Vagina (tissue), 2 donors: ENCODE results near the gene LDLRAD4. TPM values are rescaled to one million over a fixed set of nuclear protein-coding genes. Genes with fewer than 3 reads are reported as not detected.
A peak's percentile ranks its signal among the peaks of the same experiment; 100 is the strongest.

Experiments
- DNase-seq, 2 donors: peaks; one replicate each; pipeline ENCODE4 v3.0.0-alpha.2; 2017; ENCODE audit errors: extremely low spot score in 2 of 2
- H3K27ac ChIP-seq: fragments of 200-600 bp; sonication (generic); one replicate; pipeline ENCODE4 v1.5.1; 2019
- H3K27me3 ChIP-seq: fragments of 200-600 bp; sonication (generic); one replicate; pipeline ENCODE4 v1.5.1; 2019
- H3K36me3 ChIP-seq, 2 donors: fragments of 200-600 bp; sonication (generic); one replicate each; pipeline ENCODE4 v1.5.1; 2017 to 2019
- H3K4me1 ChIP-seq: fragments of 200-600 bp; sonication (generic); one replicate; pipeline ENCODE4 v1.5.1; 2019
- H3K4me3 ChIP-seq, 2 donors: fragments of 200-600 bp; sonication (generic); 1 replicate in 1 of 2; 2 replicates in 1 of 2; pipeline ENCODE4 v1.5.1; 2016 to 2019
- H3K9me3 ChIP-seq: fragments of 200-600 bp; sonication (generic); one replicate; pipeline ENCODE4 v1.5.1; 2019
- CTCF ChIP-seq, 3 experiments: fragments of 450-650 bp in 2 of 3; fragments of 200-600 bp in 1 of 3; sonication (generic) in 1 of 3; IDR thresholded peaks; one replicate each; pipeline ENCODE4 v1.5.1; 2017 to 2019; ENCODE audit warnings: antibody characterized with exemption in 3 of 3, mild to moderate bottlenecking in 2 of 3, moderate library complexity in 2 of 3
- POLR2A ChIP-seq, 2 donors: fragments of 450-650 bp; IDR thresholded peaks; one replicate each; pipeline ENCODE4 v1.6.1; 2017; ENCODE audit warnings: antibody characterized with exemption in 2 of 2, mild to moderate bottlenecking in 2 of 2, moderate library complexity in 2 of 2
- POLR2AphosphoS5 ChIP-seq, 2 donors: sonication (generic); formaldehyde crosslinking; IDR thresholded peaks; one replicate each; pipeline ENCODE4 v1.9.0; 2017; ENCODE audit warnings: antibody characterized with exemption in 2 of 2, mild to moderate bottlenecking in 2 of 2, low read depth in 1 of 2; ENCODE audit not compliant: insufficient read depth in 1 of 2
- intact Hi-C: fragments of 100-400 bp; cut with DNase I; formaldehyde crosslinking; loops from one replicate; pipeline ENCODE4 v1.15.1; 2023
- total RNA-seq: library from RNA; depleted of rRNA; stranded (reverse); fragments of >200 nt; gene quantifications from one replicate; pipeline ENCODE4 v1.2.3, GENCODE V29; 2016

Gene LDLRAD4
- total RNA-seq, 1 donor from 2014 or later = 24.3 TPM

DNA sequence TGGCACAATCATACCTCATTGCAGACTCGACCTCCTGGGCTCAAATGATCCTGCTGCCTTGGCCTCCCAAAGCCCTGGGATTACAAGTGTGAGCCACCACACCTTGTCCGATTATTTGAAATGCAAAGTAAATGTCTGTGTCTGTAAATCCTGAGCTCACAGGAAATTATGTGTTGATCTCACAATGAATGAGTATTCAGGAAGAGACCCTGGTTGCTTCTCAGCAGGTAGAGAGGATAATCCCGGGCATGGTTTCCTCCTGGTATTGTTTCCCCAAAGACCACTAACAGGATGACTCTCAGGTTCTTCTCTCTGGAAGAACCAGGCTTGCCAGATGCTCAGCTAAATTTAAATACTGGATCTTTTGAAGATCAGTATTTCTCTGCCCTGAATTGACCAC, 147.6 kb downstream of the LDLRAD4 start:
- TF ChIP-seq POLR2AphosphoS5 (IDR thresholded peaks at IDR 0.05; ENCODE audit: insufficient read depth in 1 of 2, low read depth in 1 of 2) (no peak), POLR2A (IDR thresholded peaks at IDR 0.05) (no peak), CTCF (IDR thresholded peaks at IDR 0.05) (no peak)
- H3K27ac ChIP-seq = no peak overlapping the region
- H3K9me3 ChIP-seq = no peaks in the 10 kb centered on the region
- DNase-seq = no peak
- no peaks in the 10 kb centered on the region for H3K36me3 ChIP-seq
- peaks cover 9% of the 10 kb centered on the region for H3K4me1 ChIP-seq
- H3K4me3 ChIP-seq = no peak overlapping the region
- no peaks in the 10 kb centered on the region for H3K27me3 ChIP-seq
- intact Hi-C loops = no loop called here

- Histone ChIP-seq H3K27me3 (no peaks in the 10 kb centered on the region), H3K9me3 (no peaks in the 10 kb centered on the region), H3K36me3 (no peaks in the 10 kb centered on the region), H3K4me1 (peaks cover 9% of the 10 kb centered on the region), H3K27ac (no peak overlapping the region), H3K4me3 (no peak overlapping the region)
- no peak for DNase-seq
- intact Hi-C loops = no loop called here
- TF ChIP-seq CTCF (IDR thresholded peaks at IDR 0.05) = no peak
- no peak for TF ChIP-seq POLR2AphosphoS5 (IDR thresholded peaks at IDR 0.05; ENCODE audit: insufficient read depth in 1 of 2, low read depth in 1 of 2)
- no peak for TF ChIP-seq POLR2A (IDR thresholded peaks at IDR 0.05)
These were observed 148.0 kb downstream of the LDLRAD4 start for GRCh38 chr18:13366541-13366940.

GRCh38 chr18:13366962-13367892, 148.7 kb downstream of the LDLRAD4 start:
- no peak for TF ChIP-seq POLR2AphosphoS5 (IDR thresholded peaks at IDR 0.05; ENCODE audit: insufficient read depth in 1 of 2, low read depth in 1 of 2)
- no peak for TF ChIP-seq POLR2A (IDR thresholded peaks at IDR 0.05)
- no peak for TF ChIP-seq CTCF (IDR thresholded peaks at IDR 0.05)
- no peak overlapping the region for H3K4me3 ChIP-seq
- no peaks in the 10 kb centered on the region for H3K9me3 ChIP-seq
- H3K27ac ChIP-seq = no peak overlapping the region
- H3K27me3 ChIP-seq = no peaks in the 10 kb centered on the region
- intact Hi-C loops = no loop called here
- no peaks in the 10 kb centered on the region for H3K36me3 ChIP-seq
- peak in 1 of 2 donors; percentile 79 for DNase-seq
- H3K4me1 ChIP-seq = peaks cover 9% of the 10 kb centered on the region

DNA sequence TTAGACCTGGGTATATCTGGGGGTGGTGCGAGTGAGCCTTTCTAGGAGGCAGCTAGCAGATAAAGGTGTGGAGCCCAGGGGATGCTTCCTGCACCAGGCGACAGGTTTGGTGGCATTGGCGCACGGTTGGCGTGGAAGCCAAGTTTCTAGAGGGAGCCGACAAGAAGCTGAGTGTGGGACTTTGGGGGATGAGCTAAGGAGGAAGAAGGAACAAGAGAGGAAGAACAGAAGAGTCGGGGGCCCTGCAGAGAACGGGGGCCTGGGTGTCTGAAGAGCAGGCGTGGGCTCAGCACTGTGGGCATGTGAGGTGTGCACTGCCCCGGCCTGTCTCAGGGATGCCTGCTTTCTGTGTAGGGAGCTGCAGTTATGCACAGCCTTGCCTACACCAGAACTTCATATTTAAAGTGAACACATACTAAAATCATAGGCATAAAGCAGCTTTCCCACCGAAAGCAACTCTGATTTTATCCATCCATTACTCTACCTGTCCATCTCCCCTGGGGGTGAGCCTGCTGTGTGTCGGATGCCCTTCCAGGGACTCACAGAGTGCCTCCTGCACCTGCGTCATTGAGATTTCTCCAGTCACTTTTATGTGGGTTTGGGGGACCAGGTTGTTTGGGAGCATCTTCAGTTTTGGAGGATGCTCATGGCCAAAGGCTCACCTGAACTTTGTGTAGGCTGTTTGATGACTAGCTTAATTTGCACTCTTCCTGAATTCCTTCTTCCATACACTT, 149.7 kb downstream of the LDLRAD4 start:
- intact Hi-C loops = no loop called here
- Histone ChIP-seq H3K4me1 (peaks cover 9% of the 10 kb centered on the region), H3K27me3 (no peaks in the 10 kb centered on the region), H3K27ac (no peak overlapping the region), H3K4me3 (no peak overlapping the region), H3K9me3 (no peaks in the 10 kb centered on the region), H3K36me3 (no peaks in the 10 kb centered on the region)
- TF ChIP-seq POLR2A (IDR thresholded peaks at IDR 0.05) = no peak
- no peak for TF ChIP-seq POLR2AphosphoS5 (IDR thresholded peaks at IDR 0.05; ENCODE audit: insufficient read depth in 1 of 2, low read depth in 1 of 2)
- TF ChIP-seq CTCF (IDR thresholded peaks at IDR 0.05) = no peak
- DNase-seq = no peak
